Endothelial cell of umbilical vein (primary cell): ENCODE data around the gene HMG20B. TPM values are rescaled to one million over a fixed set of nuclear protein-coding genes. Genes with fewer than 3 reads are reported as not detected.

ENCODE experiments used
- BruUV-seq: library from RNA; stranded (reverse); fragments of 400-500 nt; replicated peaks from 2 replicates; lab custom pipeline; 2021; lab: Mats Ljungman, UMichigan
- CTCF ChIA-PET: fragments of 300-600, 350-600 bp; sonication (Branson Sonifier 250); formaldehyde crosslinking; loops from one replicate; lab custom pipeline; 2021; ENCODE audit warnings: antibody characterized with exemption, inconsistent platforms; lab: Charles Lee
- POLR2A ChIA-PET: fragments of 300-600, 350-600 bp; sonication (Branson Sonifier 250); formaldehyde crosslinking; loops from one replicate; lab custom pipeline; 2021; ENCODE audit warnings: antibody characterized with exemption, inconsistent platforms; lab: Charles Lee
- DNase-seq: peaks from one replicate; pipeline ENCODE4 v3.0.0-alpha.2; 2011; ENCODE audit warnings: low read depth, low spot score
- FAIRE-seq: peaks from 2 replicates; lab custom pipeline; 2011; peaks lifted over from hg19 to GRCh38; lab: Jason Lieb, UNC
- H2AFZ ChIP-seq: 2 replicates; pipeline ENCODE4 v1.6.0; 2012; ENCODE audit warnings: low read depth, low read length, control low read depth, inconsistent platforms
- H3K27ac ChIP-seq: 2 replicates; pipeline ENCODE4 v1.5.1; 2011; ENCODE audit warnings: low read depth, mild to moderate bottlenecking, control low read depth, low read length, moderate library complexity; ENCODE audit not compliant: insufficient read depth
- H3K27me3 ChIP-seq, 2 experiments: 2 replicates each; pipeline versions ENCODE4 v1.6.0 to v1.6.1; 2011; ENCODE audit warnings: low read length in 2 of 2, mixed read lengths in 1 of 2; ENCODE audit not compliant: control insufficient read depth in 2 of 2, insufficient read depth in 2 of 2
- H3K36me3 ChIP-seq, 2 experiments: 2 replicates in 1 of 2; 3 replicates in 1 of 2; pipeline ENCODE4 v1.5.1; 2011; ENCODE audit warnings: low read length in 2 of 2, mild to moderate bottlenecking in 1 of 2, moderate library complexity in 1 of 2; ENCODE audit not compliant: control insufficient read depth in 2 of 2, insufficient read depth in 2 of 2; ENCODE audit errors: extremely low read depth in 1 of 2
- H3K4me1 ChIP-seq: 3 replicates; pipeline ENCODE4 v1.5.1; 2011; ENCODE audit warnings: mild to moderate bottlenecking, low read length; ENCODE audit not compliant: control insufficient read depth, insufficient read depth; ENCODE audit errors: extremely low read depth
- H3K4me2 ChIP-seq: 2 replicates; pipeline ENCODE4 v1.6.1; 2011; ENCODE audit warnings: low read length, control low read depth, mixed read lengths; ENCODE audit not compliant: insufficient read depth
- H3K4me3 ChIP-seq, 3 experiments: fragments of 200-600 bp in 1 of 3; sonication (generic), shearing (Covaris generic) in 1 of 3; replicated peaks in 1 of 3; 2 replicates each; pipeline ENCODE4 v1.5.1; 2011 to 2016; ENCODE audit warnings: control low read depth in 3 of 3, low read length in 3 of 3, mild to moderate bottlenecking in 2 of 3, inconsistent platforms in 1 of 3, low read depth in 1 of 3, moderate library complexity in 1 of 3; ENCODE audit not compliant: insufficient read depth in 1 of 3
- H3K79me2 ChIP-seq: 2 replicates; pipeline ENCODE4 v1.6.0; 2012; ENCODE audit warnings: low read length, inconsistent platforms; ENCODE audit not compliant: control insufficient read depth, insufficient read depth
- H3K9ac ChIP-seq: replicated peaks from 2 replicates; pipeline ENCODE3; 2011; ENCODE audit warnings: low read length, control low read depth; ENCODE audit not compliant: insufficient read depth; ENCODE audit errors: extremely low read depth
- H3K9me1 ChIP-seq: replicated peaks from 3 replicates; pipeline ENCODE4 v1.6.0; 2011; ENCODE audit warnings: mild to moderate bottlenecking, low read length; ENCODE audit not compliant: control insufficient read depth, insufficient read depth; ENCODE audit errors: extremely low read depth
- H3K9me3 ChIP-seq: replicated peaks from 2 replicates; pipeline ENCODE4 v1.5.1; 2012; ENCODE audit warnings: low read length, inconsistent platforms; ENCODE audit not compliant: control insufficient read depth, insufficient read depth
- H4K20me1 ChIP-seq: replicated peaks from 2 replicates; pipeline ENCODE3; 2011; ENCODE audit warnings: mild to moderate bottlenecking, low read length; ENCODE audit not compliant: control insufficient read depth, insufficient read depth; ENCODE audit errors: extremely low read depth
- CTCF ChIP-seq, 2 donors: IDR thresholded peaks; 1 replicate in 1 of 2; 2 replicates in 1 of 2; pipeline ENCODE4 v1.5.1; 2011; ENCODE audit warnings: low read length in 2 of 2, mild to moderate bottlenecking in 2 of 2, moderate library complexity in 2 of 2, control low read depth in 1 of 2, inconsistent platforms in 1 of 2, low read depth in 1 of 2; ENCODE audit not compliant: insufficient read depth in 1 of 2; ENCODE audit errors: extremely low read depth in 1 of 2
- EZH2 ChIP-seq: IDR thresholded peaks from 2 replicates; pipeline ENCODE4 v1.6.1; 2012; ENCODE audit warnings: borderline replicate concordance, low read depth, mild to moderate bottlenecking, moderate library complexity, low read length, inconsistent platforms; ENCODE audit not compliant: severe bottlenecking
- FOS ChIP-seq: IDR thresholded peaks from 2 replicates; pipeline ENCODE4 v1.6.1; 2011; ENCODE audit warnings: mild to moderate bottlenecking, low read length, moderate library complexity, borderline replicate concordance; ENCODE audit not compliant: insufficient read depth
- GATA2 ChIP-seq: IDR thresholded peaks from 2 replicates; pipeline ENCODE4 v1.7.0; 2011; ENCODE audit warnings: low read depth, mild to moderate bottlenecking, moderate library complexity, mixed read lengths, low read length; ENCODE audit not compliant: insufficient read length, insufficient read depth
- JUN ChIP-seq: IDR thresholded peaks from 2 replicates; pipeline ENCODE4 v1.6.1; 2011; ENCODE audit warnings: borderline replicate concordance, low read depth; ENCODE audit not compliant: insufficient read length, insufficient read depth
- MYC ChIP-seq: IDR thresholded peaks from one replicate; pipeline ENCODE4 v1.6.1; 2011; ENCODE audit warnings: mild to moderate bottlenecking, low read depth, low read length
- POLR2A ChIP-seq: IDR thresholded peaks from 2 replicates; pipeline ENCODE4 v1.6.1; 2012; ENCODE audit warnings: low read depth, mild to moderate bottlenecking, control low read depth, low read length
- POLR2AphosphoS5 ChIP-seq: IDR thresholded peaks from 2 replicates; pipeline ENCODE4 v1.6.1; 2012; ENCODE audit warnings: low read depth, mild to moderate bottlenecking, control low read depth, low read length, moderate library complexity; ENCODE audit not compliant: insufficient read depth
- dilution Hi-C: fragments of 300-500 bp; cut with MboI; formaldehyde crosslinking; loops from one replicate; pipeline ENCODE4 v1.15.0; 2019; ENCODE audit warnings: low sequenced_read_pairs; ENCODE audit not compliant: extremely low pct_ligation_motif_present
- intact Hi-C: fragments of 100-400 bp; cut with micrococcal nuclease; formaldehyde crosslinking; loops from one replicate; pipeline ENCODE4 v1.10.0; 2022
- polyA plus RNA-seq, 4 experiments: library from polyadenylated mRNA; depleted of rRNA in 3 of 4; stranded (reverse) in 3 of 4; unstranded in 1 of 4; fragments of >200 nt; gene quantifications; 2 replicates each; pipeline versions ENCODE4 v1.2.1 to v1.2.3, GENCODE V29; 2011 to 2012; ENCODE audit warnings: missing spikeins in 1 of 4
- total RNA-seq: library from RNA; stranded (reverse); gene quantifications from 2 replicates; pipeline ENCODE4 v1.2.3, GENCODE V29; 2021
- TF ChIP-seq, protein P1 (sequence below): IDR thresholded peaks from 2 replicates; pipeline ENCODE4 v1.6.1; 2011; ENCODE audit not compliant: insufficient read depth, insufficient read length

The HMG20B gene
- total and polyA plus RNA-seq, 2 donors (not counting 3 experiments of a cell fraction or from before 2014, with no cell fraction given): 53.2 to 98.2 TPM

DNA sequence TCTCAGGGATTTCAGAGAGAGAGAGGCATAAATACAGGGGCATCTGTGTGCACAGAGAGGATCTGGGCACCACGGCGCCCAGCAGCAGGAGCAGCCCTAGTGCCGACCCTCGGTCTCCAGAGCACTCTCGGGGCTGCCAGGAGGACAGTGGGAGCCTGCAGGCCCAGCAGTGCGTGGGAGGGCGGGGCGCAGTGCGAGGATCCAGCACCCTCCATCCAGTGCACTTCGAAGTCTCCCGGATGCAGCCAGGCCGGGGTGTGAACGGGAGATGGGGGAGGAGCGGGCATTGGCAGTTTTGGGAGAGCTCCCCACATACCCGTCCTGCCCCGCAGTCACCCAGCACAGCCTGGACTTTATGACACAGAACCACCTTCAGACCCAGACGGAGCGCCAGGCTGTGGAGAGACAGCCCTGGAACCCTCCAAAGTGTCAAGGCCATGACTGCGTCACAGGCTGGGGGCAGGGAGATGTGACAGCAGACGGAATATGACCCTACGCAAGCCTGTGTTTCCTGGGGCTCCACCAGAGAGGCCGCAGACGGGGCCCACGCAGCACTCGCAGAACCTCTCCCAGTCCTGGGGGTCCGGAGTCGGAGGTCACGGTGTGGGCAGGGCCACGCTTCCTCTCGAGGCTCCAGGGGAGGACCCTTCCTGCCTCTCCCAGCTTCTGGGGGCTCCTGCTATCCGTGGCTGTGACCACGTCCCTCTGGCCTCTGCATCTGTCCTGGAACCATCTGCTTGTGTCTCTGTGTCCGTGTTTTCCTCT lies 48.5 kb upstream of the HMG20B start:
- H4K20me1 ChIP-seq: no peaks in the 10 kb centered on the region
- TF ChIP-seq, protein P1, sequence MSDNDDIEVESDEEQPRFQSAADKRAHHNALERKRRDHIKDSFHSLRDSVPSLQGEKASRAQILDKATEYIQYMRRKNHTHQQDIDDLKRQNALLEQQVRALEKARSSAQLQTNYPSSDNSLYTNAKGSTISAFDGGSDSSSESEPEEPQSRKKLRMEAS: no peak
- TF ChIP-seq GATA2: no peak
- no peak for TF ChIP-seq EZH2
- TF ChIP-seq FOS: no peak
- no peak for TF ChIP-seq MYC
- no peak for TF ChIP-seq CTCF (IDR thresholded peaks at IDR 0.05; ENCODE audit: extremely low read depth in 1 of 2, insufficient read depth in 1 of 2, low read depth in 1 of 2, low read length in 2 of 2)
- no peak for TF ChIP-seq JUN
- TF ChIP-seq POLR2A: no peak
- no peak for TF ChIP-seq POLR2AphosphoS5

More for the DNA sequence above, 48.5 kb upstream of the HMG20B start:
- POLR2A ChIA-PET: no interaction called here
- intact Hi-C loops (no loop called here), dilution Hi-C loops (no loop called here)
- H3K9me3 ChIP-seq: no peaks in the 10 kb centered on the region
- no TSS peak for BruUV-seq
- no peaks in the 10 kb centered on the region for H3K4me1 ChIP-seq
- no peak overlapping the region for H3K9ac ChIP-seq
- no peaks in the 10 kb centered on the region for H3K27me3 ChIP-seq
- H3K79me2 ChIP-seq: peaks cover 27% of the 10 kb centered on the region
- peaks cover 0 to 49% of the 10 kb centered on the region in 2 experiments for H3K36me3 ChIP-seq
- CTCF ChIA-PET: no interaction called here
- no peak overlapping the region for H2AFZ ChIP-seq
- H3K27ac ChIP-seq: no peak overlapping the region
- H3K9me1 ChIP-seq: no peaks in the 10 kb centered on the region
- FAIRE-seq (no peak), DNase-seq (no peak)
- no peak overlapping the region for H3K4me3 ChIP-seq
- no peak overlapping the region for H3K4me2 ChIP-seq
